OCI-LY1 (cell line): ENCODE results near the gene IRAG1.

Source experiments
- CTCF ChIP-seq: fragments of 200-600 bp; sonication (generic), shearing (Covaris generic); IDR thresholded peaks from 2 replicates; pipeline ENCODE4 v1.5.1; 2017; ENCODE audit warnings: mild to moderate bottlenecking, antibody characterized with exemption, low read length, moderate library complexity, mixed read lengths
- EZH2 ChIP-seq: fragments of 200-600 bp; sonication (generic), shearing (Covaris generic); IDR thresholded peaks from 2 replicates; pipeline ENCODE4 v1.8.0; 2017; ENCODE audit warnings: borderline replicate concordance, mixed run types, mild to moderate bottlenecking, antibody characterized with exemption, low read length, moderate library complexity, mixed read lengths

- TF ChIP-seq CTCF = no peak
- no peak for TF ChIP-seq EZH2
These were observed 41.7 kb downstream of the IRAG1 start for GRCh38 chr11:10651656-10652361.
